ENCODE data around the gene GOLGA8K. TPM values are rescaled to one million over a fixed set of nuclear protein-coding genes. Genes with fewer than 3 reads are reported as not detected.
"Not testable (repeated sequence)": the region's sequence is repeated elsewhere in the genome, so short reads cannot be mapped to it uniquely, and the experiment has no call there.

Gene GOLGA8K
- total RNA-seq, 1 donor from 2014 or later: 1.9 TPM

DNA sequence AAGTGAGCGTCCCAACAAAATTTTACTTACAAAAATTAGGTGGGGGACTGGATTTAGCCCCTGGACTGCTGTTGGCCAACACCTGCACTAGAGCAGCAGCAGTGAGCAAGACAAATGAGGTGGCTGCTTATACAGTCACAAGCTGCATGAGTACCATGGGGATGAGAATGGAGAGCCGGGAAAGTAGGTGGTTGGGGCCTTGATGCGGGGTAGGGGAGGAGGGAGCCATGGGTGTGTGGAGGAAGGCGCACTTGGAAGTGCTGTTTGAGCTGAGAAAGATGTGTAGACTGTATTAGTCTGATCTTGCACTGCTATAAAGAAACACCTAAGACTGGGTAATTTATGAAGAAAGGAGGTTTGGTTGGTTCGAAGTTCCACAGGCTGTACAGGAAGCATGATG lies 31.0 kb downstream of the GOLGA8K start:
- intact Hi-C loops (cut with DNase I); H3K36me3 ChIP-seq; H3K4me3 ChIP-seq; DNase-seq; H3K27me3 ChIP-seq (ENCODE audit: low read depth); H3K9me3 ChIP-seq; H3K4me1 ChIP-seq; H3K27ac ChIP-seq; ATAC-seq: not testable (repeated sequence)

DNA sequence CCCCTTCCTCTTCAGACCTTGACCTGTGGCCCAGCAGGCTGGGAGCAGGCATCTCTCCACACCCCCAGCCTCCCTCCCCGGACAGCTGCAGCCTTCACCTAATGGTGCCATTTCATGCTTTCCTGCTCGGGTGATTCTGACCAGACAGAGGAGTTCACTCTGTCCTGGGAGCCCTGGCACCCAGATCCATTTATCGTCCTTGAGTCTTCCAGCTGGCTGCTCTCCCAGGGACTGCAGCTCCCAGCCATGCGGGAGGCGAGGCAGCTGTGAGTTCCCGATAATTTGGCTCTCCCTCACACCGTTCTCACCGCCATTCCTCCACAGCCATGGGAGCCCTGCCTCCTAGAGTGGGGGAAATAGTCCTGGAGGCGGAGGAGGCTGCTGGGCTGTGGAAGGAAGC lies 32.6 kb downstream of the GOLGA8K start:
- H3K27ac ChIP-seq; H3K27me3 ChIP-seq (ENCODE audit: low read depth): not testable (repeated sequence)

DNA sequence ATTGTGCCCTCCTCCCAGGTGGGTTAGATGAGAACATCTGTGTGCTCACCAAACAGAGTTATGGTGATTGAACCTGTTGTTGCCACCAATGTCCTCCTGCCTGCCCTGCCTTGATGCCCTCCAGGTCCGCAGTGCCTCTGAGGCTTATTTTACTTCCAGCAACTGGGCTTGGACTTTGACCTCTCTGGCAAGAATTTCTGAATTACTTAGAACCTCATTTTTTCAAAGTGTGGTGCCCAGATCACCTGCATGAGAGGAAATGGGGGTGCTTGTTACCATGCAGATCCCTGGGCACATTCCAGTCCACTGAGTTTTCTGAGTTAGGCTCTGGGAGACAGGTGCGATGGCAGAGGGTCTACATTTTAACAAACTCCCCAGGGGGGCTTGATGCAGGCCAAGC lies 33.0 kb downstream of the GOLGA8K start:
- H3K4me1 ChIP-seq; DNase-seq; H3K27me3 ChIP-seq (ENCODE audit: low read depth); H3K36me3 ChIP-seq; intact Hi-C loops (cut with DNase I); H3K9me3 ChIP-seq; H3K27ac ChIP-seq; ATAC-seq; H3K4me3 ChIP-seq: not testable (repeated sequence)

More for the DNA sequence above, 32.6 kb downstream of the GOLGA8K start:
- H3K36me3 ChIP-seq; H3K9me3 ChIP-seq; intact Hi-C loops (cut with DNase I); H3K4me1 ChIP-seq; DNase-seq; ATAC-seq; H3K4me3 ChIP-seq: not testable (repeated sequence)

DNA sequence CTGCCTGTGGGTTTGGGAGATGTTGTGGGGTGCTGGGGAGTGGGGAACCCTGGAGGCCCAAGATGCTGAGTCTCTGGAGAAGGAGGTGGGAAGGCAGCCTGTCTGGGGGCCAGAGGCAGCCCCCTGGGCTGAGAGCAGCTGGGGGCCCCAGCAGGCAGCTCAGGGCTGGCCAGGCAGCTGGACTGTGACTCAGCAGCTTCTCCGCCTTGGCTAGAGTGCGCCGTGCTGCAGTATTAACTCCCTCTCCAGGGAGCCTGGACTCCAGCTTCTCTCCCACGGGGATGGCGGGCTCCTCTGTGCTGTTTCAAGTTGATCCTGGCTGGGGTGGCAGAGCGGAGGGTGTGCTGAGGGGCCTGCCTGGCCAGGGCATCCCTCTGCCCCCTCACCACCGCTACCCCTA lies 36.6 kb downstream of the GOLGA8K start:
- H3K9me3 ChIP-seq; H3K4me1 ChIP-seq; DNase-seq; H3K27ac ChIP-seq; H3K4me3 ChIP-seq; H3K27me3 ChIP-seq (ENCODE audit: low read depth); H3K36me3 ChIP-seq; ATAC-seq; intact Hi-C loops (cut with DNase I): not testable (repeated sequence)

DNA sequence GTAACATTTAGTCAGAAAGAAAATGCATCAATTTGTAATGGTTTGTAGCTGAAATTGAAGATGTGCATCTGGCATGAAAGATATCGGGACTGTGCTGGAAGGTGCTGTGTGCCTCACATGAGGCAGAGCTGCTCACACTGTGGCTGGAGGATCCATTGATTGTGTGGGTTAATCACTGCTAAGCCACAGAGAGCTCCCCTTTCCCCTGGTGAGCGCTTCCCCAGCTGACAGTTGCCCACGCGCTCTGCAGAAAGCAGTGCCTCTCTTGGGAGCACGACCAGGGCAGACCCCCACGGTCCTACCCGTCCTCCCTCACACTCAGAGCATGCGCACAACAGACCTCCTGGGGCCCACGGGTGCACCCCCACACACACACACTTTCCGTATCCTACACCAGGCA lies 37.1 kb downstream of the GOLGA8K start:
- H3K4me1 ChIP-seq; H3K27me3 ChIP-seq (ENCODE audit: low read depth); H3K36me3 ChIP-seq; DNase-seq; H3K4me3 ChIP-seq; H3K27ac ChIP-seq; H3K9me3 ChIP-seq; ATAC-seq; intact Hi-C loops (cut with DNase I): not testable (repeated sequence)

DNA sequence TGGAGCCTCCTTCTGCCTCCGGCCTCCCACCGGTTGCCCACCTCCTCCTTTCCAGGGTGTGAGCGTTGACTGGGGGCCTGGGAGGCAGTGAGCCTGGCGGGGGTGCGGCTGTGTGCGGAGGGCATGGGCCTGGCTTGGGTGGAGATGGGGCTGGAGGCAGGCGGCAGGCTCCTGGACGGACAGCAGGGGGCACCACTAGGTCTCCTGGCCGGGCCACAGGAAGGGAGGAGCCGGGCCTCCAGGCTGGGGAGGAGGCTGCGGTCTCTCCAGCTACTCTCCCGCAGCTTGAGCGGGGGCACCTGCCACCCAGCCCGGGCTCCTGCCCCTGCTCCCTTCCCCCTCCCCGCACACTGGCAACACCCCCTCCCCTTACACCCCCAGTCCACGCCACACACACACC lies 38.1 kb downstream of the GOLGA8K start:
- H3K36me3 ChIP-seq; H3K4me3 ChIP-seq; H3K27ac ChIP-seq; H3K27me3 ChIP-seq (ENCODE audit: low read depth); intact Hi-C loops (cut with DNase I); H3K9me3 ChIP-seq; H3K4me1 ChIP-seq: not testable (repeated sequence)
- ATAC-seq (peak; percentile 35 to 45), DNase-seq (peak; percentile 14)

DNA sequence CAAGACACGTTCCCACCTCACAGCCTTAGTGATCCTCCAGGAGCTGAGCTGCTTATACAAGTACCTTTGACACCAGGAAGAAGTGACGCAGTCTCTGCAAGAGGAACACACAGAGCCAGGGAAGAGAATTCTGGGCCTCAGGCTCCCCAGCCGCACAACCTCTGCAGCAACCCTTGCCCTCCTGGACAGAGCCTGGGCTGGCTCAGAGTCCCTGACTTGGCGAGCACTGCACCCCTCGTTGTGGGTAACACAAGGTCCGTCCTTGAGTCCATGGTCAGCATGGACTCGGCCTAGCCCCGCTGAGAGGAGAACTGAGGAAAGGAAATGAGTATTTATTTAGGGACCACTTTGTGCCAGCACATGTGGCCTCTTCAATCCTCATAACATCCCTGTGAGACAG lies 39.6 kb downstream of the GOLGA8K start:
- H3K9me3 ChIP-seq; DNase-seq; H3K27ac ChIP-seq; H3K27me3 ChIP-seq (ENCODE audit: low read depth); H3K4me1 ChIP-seq; H3K4me3 ChIP-seq; ATAC-seq; H3K36me3 ChIP-seq; intact Hi-C loops (cut with DNase I): not testable (repeated sequence)

DNA sequence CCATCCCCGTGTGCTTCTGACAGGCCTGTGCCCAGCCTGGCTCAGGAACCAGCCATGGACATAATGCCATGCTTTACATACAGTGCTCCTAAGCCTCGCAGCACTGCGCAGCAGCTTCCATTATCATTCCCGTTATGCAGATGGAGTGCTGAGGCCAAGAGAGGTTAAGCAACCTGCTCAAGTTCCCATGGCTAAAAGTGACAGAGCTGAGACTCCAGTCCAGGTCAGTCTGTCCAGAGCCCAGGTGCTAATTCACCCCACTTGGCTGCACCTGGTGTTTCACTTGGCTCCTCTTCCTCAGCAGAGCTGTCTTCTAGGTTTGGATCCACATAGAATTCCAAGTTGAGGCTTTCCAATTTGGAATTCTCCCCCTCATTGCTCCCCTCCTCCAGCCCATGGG lies 41.4 kb downstream of the GOLGA8K start:
- H3K9me3 ChIP-seq; intact Hi-C loops (cut with DNase I); H3K27me3 ChIP-seq (ENCODE audit: low read depth); H3K4me1 ChIP-seq; ATAC-seq; H3K36me3 ChIP-seq; DNase-seq; H3K27ac ChIP-seq; H3K4me3 ChIP-seq: not testable (repeated sequence)

DNA sequence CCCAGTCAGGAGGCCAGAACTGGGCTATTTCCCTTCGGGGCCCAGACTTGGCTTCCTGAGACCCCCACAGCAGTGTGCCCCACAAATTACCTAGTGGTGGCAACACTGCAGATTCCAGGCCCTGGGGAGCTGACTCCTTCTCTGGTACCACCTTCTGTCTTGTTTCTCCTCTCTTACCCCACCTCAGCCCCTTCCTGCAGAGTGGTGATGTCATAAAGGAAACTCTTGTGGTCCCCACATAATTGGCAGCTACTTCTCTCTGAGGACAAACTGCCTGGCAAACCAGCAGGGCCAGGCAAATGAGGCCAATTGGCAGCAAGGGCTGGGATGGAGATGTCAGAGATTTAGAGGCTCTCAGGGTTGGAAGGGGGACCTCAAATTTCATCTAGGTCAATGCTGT lies 44.6 kb downstream of the GOLGA8K start:
- H3K4me1 ChIP-seq; intact Hi-C loops (cut with DNase I); H3K27ac ChIP-seq; H3K9me3 ChIP-seq; ATAC-seq; H3K36me3 ChIP-seq; H3K27me3 ChIP-seq (ENCODE audit: low read depth); DNase-seq; H3K4me3 ChIP-seq: not testable (repeated sequence)

DNA sequence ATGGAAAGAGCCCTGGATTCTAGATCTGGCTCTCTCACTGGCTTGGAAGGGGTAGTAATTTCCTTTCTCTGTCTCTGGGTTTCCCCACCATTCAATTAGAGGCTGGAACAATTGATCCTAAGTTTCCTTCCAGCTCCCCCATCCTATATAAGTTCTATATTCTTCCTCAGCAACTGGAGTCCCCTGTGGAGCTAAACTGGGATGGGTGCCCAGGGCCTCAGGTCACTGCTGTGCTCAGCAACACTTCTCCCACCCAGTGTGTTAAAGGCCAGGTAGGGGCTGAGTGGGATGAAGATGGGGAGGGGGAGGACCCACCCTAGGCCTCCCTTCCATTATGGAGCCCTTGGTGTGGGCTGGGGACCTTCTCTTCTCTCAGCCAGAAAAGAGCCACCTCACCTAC lies 46.2 kb downstream of the GOLGA8K start:
- H3K4me1 ChIP-seq; H3K9me3 ChIP-seq; H3K27ac ChIP-seq; H3K36me3 ChIP-seq; intact Hi-C loops (cut with DNase I); H3K27me3 ChIP-seq (ENCODE audit: low read depth); ATAC-seq; DNase-seq; H3K4me3 ChIP-seq: not testable (repeated sequence)

DNA sequence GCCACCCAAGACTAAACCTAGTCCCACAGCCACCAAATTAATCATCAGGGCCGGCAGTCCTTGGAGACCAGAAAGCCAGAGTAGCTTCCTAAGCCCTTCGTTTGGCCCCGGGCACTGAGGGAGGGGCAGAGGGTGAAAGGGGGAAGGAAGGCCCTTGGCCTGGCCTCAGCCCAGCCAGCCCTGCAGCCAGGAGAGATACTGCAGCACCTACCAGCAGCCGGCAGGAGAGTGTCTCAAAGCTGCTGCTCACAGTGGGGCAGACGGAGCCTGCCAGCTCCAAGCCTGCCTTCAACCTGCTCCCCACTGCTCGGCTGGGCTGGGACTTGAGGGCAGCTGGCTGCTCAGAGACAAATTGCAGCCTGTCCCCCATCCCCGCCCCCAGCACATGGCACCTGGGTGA lies 50.3 kb downstream of the GOLGA8K start:
- H3K4me1 ChIP-seq; intact Hi-C loops (cut with DNase I); ATAC-seq; DNase-seq; H3K4me3 ChIP-seq; H3K9me3 ChIP-seq; H3K36me3 ChIP-seq; H3K27ac ChIP-seq; H3K27me3 ChIP-seq (ENCODE audit: low read depth): not testable (repeated sequence)

DNA sequence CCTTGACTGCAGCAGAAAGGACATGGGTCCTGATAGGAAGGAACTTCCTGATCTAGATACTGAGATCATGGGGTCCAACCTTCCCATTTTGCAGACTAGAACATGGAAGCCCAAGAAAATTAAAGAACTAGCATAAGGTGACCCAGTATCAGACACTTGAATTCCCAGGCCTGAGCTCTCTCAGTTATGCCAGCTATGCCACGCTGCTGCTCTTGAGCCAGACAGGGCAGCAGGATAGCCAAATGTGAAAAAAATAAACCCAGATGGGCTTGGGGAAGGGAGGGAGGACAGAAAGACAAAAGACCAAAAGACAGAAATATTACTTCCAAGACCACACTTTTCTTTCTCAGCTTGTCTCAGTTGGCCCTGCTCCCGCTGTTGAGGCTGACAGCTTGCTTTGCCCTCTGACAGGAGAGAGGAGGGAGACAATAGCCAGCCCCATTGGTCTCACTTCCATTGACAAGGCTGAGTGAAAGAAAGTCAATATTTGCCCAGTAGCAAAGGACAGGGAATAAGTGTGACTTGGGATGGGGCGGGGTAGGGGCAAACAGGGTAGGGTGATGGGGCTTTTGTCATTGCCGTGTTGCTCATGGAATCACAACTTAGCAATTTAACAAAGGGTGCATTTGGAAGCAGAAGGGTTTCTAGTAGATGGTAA lies 52.4 kb downstream of the GOLGA8K start:
- DNase-seq; H3K9me3 ChIP-seq; intact Hi-C loops (cut with DNase I): not testable (repeated sequence)

DNA sequence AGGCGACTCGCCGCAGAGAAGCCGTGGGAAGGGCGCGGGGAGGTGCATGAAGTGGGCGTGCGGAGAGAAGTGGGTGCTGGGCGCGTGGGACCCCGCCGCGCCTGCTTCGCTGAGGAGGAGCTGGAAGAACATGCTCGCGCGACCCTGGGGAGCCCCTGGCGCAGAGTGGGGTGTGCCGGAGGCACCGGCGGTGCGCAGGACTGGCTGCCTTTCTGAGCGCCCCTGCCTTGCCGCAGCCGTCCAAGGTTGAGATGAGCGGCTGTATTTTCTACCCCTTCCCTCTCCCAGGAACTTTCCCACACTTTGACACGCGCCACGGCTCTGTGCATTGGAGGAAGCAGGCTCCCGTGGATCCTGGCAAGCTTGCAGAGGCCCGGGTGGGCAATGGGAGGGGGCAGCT lies 56.1 kb downstream of the GOLGA8K start:
- H3K27me3 ChIP-seq (ENCODE audit: low read depth); H3K4me3 ChIP-seq; H3K9me3 ChIP-seq; intact Hi-C loops (cut with DNase I); H3K27ac ChIP-seq; H3K4me1 ChIP-seq; DNase-seq; H3K36me3 ChIP-seq: not testable (repeated sequence)
- peak in 1 of 2 donors; percentile 5 for ATAC-seq

More for the DNA sequence above, 52.4 kb downstream of the GOLGA8K start:
- H3K27ac ChIP-seq; H3K4me3 ChIP-seq; ATAC-seq; H3K4me1 ChIP-seq; H3K27me3 ChIP-seq (ENCODE audit: low read depth); H3K36me3 ChIP-seq: not testable (repeated sequence)

DNA sequence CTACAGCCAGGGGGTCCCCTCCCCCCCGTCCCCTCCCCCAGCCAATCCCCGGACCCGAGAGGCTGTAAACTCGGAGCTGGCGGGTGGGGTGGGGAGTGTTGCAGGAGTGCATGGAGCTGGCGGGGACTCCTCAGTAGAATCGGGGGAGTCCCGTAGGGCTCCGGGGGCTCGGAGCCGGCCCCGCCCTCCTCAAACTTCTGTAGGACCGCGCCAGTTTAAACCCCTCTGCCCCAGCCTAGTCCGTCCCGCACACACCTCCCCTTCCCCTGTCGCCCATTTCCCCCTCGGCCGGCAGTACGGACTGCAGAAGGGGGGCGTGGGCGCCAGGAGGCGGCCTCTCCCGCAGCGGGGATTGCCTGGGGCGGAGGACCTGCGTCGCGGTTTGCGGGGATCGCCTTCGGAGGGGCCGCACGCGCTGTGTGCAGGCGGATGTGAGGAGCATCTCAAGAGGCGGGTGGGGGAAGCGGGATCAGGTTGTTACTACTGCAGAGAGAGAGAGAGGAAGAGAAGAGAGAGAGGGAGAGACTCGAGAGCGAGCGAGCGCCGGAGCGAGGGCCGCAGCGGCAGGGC lies 57.0 kb downstream of the GOLGA8K start:
- H3K4me1 ChIP-seq; H3K27ac ChIP-seq; DNase-seq; H3K4me3 ChIP-seq; H3K36me3 ChIP-seq; H3K27me3 ChIP-seq (ENCODE audit: low read depth); H3K9me3 ChIP-seq; intact Hi-C loops (cut with DNase I): not testable (repeated sequence)
- ATAC-seq: peak; percentile 18 to 33

All from lower lobe of right lung (tissue), 2 donors.